ENCODE data around the gene IFI16.
A peak's percentile ranks its signal among the peaks of the same experiment; 100 is the strongest.
"Not testable (repeated sequence)": the region's sequence is repeated elsewhere in the genome, so short reads cannot be mapped to it uniquely, and the experiment has no call there.

Gene IFI16

GRCh38 chr1:159008744-159009188 is 941 bp upstream of the IFI16 start:
- DNase-seq, result peak in 1 of 2 donors; percentile 17

DNA sequence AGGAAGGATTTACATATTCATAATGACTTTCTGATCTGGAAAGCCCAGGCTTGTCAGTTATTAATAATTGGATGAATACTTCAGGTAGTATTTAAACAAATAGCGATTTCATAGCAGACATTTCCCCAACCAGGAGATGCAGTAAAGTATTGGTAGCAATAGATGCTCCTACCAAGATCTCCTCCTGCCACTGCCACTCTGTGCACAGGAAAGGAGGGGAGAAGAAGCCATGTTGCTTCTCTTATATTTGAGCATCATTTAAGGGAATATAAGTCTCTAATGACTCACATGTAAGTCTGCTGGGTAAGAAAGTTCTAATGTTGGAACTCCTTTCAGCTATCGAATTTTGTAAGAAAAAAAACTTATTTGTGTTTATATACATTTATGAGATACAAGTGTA is 420 bp upstream of the IFI16 start:
- DNase-seq, result peak; percentile 8 to 24

GRCh38 chr1:159010391-159010790 is 684 bp downstream of the IFI16 start:
- peak in 1 of 2 donors; percentile 46 for DNase-seq

DNA sequence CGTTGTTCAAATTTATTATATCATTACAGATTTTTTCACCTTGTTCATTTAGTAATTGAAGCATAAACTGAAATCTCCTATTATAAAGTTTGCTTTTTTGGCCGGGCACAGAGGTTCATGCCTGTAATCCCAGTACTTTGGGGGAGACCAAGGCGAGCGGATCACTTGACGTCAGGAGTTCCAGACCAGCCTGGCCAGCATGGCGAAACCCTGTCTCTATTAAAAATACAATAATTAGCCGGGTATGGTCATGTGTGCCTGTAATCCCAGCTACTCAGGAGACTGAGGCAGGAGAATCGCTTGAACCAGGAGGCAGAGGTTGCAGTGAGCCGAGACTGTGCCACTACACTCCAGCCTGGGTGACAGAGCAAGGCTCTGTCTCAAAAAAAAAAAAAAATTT is 1.3 kb downstream of the IFI16 start:
- peak; percentile 39 to 40 for DNase-seq

GRCh38 chr1:159011751-159012150 is 2.0 kb downstream of the IFI16 start:
- no peak for DNase-seq

- peak; percentile 69 to 86 for DNase-seq
Observed at GRCh38 chr1:159012495-159012894, 2.8 kb downstream of the IFI16 start.

GRCh38 chr1:159014003-159014571 is 4.4 kb downstream of the IFI16 start:
- DNase-seq, result peak; percentile 12 to 18

- no peak for DNase-seq
Observed at GRCh38 chr1:159014851-159015250, 5.1 kb downstream of the IFI16 start.

GRCh38 chr1:159015440-159015909 is 5.8 kb downstream of the IFI16 start:
- DNase-seq, result peak; percentile 97

DNA sequence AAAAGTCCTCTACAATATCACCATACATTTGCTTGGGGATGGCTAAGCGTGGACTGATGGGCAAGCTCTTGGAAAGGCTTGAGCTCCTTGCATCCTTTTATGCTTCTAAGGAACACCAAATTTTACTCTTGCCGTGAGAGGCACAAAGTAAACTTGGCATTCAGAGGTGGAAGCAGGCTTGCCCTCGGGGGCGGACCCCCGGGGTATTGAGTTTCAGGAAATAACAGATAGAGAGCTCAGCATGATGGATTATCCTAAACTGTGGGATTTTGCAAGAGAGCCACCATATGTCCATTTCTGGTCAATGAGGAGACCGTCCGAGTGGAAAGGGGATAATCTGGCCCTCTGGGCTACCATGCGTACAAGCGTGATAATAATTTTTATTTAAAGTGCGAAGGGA is 14.0 kb downstream of the IFI16 start:
- no peak for DNase-seq

DNA sequence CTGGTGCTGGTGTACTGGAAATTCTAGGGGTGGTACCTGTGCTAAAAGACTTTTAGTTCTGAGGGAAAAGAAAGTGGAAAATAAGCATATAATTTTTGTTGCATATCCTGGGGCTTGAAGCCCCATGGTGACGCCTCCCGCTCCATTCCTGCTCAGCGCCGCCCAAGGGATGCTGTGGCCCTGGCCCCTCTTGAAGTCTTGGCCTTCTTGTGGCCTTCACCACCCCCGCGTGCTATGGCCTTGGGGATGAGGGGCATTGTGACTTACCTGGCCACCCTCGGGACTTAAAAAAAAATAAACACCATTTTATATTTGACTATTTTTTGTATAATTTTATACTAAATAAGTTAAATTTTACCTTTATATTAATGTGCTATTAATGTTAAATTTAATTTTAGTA is 15.3 kb downstream of the IFI16 start:
- DNase-seq, result no peak

GRCh38 chr1:159026841-159027240 is 17.1 kb downstream of the IFI16 start:
- DNase-seq, result not testable (repeated sequence)

GRCh38 chr1:159030311-159030710 is 20.6 kb downstream of the IFI16 start:
- no peak for DNase-seq

DNA sequence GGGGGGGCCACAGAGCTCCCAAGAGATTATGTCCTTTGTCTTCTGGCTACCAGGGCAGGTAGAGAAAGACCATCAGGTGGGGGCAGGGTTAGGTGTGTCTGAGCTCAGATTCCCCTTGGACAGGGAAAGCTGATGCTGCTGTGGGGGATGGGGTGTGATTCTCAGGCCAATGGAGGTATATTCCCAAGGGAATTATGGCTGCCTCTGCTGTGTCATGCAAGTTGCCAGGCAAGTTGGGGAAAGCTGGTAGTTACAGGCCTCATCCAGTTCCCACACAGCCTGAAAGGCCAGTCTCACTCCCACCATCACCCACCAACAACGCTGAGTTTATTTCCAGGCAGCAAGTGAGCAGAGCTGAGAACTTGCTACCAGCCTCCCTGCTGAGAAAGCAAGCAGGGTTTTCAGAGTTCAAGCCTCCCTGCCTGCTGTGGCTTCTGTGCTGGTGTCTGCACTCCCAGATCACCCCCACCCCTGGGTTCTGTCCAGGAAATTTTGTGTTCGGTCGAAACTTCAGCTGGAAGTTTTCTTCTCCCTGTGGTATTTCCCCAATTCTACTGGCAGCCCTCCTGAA is 21.3 kb downstream of the IFI16 start:
- no peak for DNase-seq

GRCh38 chr1:159040206-159040605 is 30.5 kb downstream of the IFI16 start:
- no peak for DNase-seq

DNA sequence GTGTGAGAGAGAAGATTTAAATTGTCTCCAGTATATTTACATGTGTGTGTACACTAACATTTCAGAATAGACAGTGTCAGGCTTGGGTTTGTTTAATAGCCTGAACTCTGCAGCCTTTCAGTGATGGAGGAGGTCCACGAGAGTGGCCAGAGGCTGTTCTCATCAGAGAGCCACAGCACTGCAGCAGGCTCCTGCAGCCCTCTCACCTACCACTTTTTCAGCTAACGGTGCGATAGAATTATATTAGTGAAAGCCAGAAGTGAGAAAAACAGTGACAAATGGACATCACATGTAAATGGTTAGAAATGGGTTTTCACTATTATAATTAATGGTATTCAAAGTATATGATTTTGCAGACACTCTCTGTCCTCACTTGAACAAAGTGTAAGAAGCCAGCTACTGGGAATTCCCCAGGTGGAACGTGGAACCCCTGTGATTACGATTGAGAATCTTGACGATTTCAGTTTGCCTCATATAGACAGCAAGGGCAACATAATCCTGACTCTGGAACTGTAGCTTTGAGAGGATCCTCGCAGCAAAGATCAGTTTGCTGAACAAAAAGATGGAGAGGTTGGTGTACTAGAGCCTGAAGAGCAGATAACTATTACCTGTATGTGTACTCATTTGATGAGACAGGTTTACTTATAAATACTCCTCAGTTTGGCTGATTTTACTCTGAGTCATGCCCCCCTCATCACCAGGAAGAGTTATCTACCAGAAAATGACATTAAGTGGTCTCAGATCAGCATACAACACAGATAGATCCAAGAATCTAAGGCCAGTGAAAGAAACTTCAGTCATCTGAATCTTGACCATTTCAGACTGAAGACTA is 31.4 kb downstream of the IFI16 start:
- DNase-seq, result no peak

DNA sequence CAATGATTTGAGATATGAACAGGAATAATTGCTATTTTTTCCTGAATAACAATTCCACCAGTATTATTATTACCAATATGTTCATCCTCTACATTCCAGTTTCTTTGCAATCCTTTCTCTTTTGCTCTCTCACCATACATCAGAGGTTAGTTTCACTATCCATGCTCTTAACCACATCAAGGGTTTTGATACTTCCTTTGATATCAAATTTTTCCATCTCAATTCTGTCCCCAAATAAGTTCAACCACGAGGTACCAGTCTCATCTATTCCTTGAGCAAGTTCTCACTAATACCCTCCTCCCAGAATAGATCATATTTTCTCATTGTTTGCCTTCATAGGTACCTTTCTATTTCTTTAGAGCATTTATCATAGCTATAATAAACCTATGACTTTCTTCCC is 36.8 kb downstream of the IFI16 start:
- DNase-seq, result not testable (repeated sequence)

GRCh38 chr1:159051436-159051835 is 41.7 kb downstream of the IFI16 start:
- no peak for DNase-seq

- DNase-seq, result no peak
Observed at GRCh38 chr1:159054427-159054826, 44.7 kb downstream of the IFI16 start.

DNA sequence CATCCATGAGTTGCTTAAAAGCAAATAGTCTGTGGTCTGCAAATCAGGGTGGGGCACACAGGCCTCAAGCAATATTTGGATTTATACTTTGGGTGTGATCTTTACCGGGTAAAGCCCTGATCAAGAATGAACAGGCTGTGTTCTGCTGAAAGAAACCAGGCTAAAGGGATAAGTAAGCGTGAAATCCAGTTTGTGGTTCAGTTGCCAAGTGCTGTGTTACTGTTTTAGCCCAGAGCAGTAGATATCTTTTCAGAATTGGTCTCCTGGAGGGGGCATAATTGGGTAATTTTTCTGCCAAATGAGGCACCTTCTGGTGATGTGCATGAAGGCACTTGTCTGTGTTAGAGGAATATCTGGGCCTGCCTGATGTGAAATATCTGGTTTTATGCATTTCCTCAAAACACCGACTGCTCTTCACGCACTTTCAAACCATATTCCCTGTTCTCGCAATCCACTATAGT is 45.5 kb downstream of the IFI16 start:
- peak; percentile 48 to 49 for DNase-seq

DNA sequence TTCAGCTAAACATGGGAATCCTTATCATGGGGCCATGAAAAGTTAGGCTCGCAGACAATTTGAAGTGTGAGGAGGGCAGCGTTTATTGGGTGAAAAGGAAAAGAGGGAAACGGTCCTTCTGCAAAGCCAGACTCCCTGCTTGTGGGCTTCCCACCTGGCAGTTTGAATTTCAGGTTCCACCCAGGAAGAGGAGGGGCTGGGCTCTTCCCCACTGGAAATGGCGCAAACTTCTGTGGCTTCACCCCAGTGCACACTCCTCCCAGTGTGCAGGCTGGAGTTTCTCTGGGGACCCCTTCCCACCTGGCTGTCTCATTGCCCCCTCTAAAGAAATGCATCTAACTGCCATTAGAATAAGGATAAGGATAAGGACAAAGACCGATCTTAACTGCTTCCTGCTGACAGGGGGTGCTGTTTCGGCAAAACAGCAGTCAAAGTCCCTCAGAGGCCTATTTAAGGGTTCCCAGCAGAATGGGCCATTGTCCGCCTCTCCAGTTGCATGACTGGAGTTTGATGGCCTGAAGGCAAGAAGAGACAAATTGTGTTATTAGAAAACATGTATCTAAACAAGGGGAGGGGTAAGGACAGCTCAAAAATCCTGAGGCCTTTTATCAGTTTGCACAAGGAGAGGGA is 46.5 kb downstream of the IFI16 start:
- no peak for DNase-seq

DNA sequence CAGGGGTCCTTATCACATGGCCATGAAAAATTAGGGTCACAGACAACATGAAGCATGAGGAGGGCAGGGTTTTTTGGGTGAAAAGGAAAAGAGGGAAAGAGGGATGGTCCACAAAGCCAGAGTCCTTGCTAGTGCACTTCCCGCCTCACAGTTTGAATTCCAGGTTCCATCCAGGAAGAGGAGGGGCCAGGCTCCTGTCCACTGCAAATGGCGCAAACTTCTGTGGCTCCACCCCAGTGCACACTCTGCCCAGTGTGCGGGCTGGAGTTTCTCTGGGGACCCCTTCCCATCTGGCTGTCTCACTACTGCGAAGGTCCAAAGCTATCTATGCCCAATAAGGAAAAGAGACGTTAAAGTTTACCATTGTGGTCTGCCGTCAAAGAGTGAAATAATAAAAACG is 49.0 kb downstream of the IFI16 start:
- DNase-seq, result no peak

- no peak for DNase-seq
Observed at GRCh38 chr1:159065106-159065505, 55.4 kb downstream of the IFI16 start.

All from inflammatory macrophage (primary cell).